GM12875 (cell line): ENCODE data around the gene TCF12.

Experiments used
- H3K4me3 ChIP-seq: one replicate; pipeline ENCODE4 v1.5.1; 2011; ENCODE audit warnings: low read depth, low read length, control low read depth
- TF ChIP-seq, protein P1 (sequence below): IDR thresholded peaks from 2 replicates; pipeline ENCODE4 v1.5.1; 2011; ENCODE audit warnings: low read depth, mild to moderate bottlenecking, control low read depth, inconsistent platforms, low read length, moderate library complexity, borderline replicate concordance; ENCODE audit not compliant: insufficient read depth

The TCF12 gene

DNA sequence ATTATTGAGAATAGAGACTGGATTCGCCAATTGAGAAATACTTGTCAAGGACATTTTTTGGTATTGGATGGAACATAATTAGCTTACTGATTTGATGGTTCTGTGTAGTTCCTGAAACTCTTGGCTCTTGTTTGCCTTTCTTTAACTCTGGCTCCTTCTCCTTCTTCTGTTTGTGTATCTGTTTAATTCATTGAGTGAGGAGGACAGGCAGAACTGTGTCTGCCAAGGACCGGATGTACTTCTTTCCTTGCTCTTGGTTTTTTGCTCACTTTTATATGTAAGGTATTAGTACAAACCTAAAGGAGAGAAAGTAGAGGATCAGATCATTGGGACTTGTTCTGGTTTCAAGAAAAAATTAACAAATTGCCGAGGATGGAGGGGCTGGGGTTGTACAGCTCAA is 48.9 kb downstream of the TCF12 start:
- TF ChIP-seq, protein P1, sequence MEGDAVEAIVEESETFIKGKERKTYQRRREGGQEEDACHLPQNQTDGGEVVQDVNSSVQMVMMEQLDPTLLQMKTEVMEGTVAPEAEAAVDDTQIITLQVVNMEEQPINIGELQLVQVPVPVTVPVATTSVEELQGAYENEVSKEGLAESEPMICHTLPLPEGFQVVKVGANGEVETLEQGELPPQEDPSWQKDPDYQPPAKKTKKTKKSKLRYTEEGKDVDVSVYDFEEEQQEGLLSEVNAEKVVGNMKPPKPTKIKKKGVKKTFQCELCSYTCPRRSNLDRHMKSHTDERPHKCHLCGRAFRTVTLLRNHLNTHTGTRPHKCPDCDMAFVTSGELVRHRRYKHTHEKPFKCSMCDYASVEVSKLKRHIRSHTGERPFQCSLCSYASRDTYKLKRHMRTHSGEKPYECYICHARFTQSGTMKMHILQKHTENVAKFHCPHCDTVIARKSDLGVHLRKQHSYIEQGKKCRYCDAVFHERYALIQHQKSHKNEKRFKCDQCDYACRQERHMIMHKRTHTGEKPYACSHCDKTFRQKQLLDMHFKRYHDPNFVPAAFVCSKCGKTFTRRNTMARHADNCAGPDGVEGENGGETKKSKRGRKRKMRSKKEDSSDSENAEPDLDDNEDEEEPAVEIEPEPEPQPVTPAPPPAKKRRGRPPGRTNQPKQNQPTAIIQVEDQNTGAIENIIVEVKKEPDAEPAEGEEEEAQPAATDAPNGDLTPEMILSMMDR = no peak
- no peak overlapping the region for H3K4me3 ChIP-seq

DNA sequence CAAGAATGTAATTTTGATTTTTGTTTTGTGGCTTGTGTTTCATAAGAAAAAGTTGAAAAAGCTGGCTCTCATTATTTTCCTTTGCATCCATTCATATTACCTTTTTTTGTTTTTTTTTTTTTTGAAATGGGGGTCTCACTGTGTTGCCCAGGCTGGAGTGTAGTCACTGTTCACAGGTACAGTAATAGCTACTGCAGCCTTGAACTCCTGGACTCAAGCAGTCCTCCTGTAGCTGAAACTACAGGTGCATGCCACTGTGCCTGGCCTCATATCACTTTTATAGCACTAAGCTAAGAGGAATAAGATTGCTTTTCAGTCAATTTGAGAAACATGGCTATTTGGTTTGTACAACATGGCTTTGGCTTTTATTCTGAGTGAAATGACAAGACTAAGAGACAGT is 49.8 kb downstream of the TCF12 start:
- TF ChIP-seq, protein P1 = no peak
- H3K4me3 ChIP-seq = no peak overlapping the region

DNA sequence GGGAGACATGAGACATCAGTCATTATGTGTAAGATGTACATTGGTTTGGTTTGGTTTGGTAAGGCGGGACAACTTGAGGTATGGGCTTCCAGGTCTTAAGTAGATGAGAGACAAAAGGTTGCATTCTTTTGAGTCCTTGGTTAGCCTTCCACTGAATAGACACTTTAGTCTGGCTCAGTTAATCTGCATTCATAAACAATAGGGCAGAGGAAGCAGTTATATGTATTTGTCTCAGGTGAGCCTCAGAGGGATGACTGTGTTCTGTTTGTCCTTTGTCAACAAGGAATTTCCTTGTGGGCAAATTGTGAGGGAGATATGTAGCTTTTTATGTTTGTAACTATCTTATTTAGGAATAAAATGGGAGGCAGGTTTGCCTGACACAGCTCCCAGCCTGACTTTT is 50.4 kb downstream of the TCF12 start:
- TF ChIP-seq, protein P1 = no peak

DNA sequence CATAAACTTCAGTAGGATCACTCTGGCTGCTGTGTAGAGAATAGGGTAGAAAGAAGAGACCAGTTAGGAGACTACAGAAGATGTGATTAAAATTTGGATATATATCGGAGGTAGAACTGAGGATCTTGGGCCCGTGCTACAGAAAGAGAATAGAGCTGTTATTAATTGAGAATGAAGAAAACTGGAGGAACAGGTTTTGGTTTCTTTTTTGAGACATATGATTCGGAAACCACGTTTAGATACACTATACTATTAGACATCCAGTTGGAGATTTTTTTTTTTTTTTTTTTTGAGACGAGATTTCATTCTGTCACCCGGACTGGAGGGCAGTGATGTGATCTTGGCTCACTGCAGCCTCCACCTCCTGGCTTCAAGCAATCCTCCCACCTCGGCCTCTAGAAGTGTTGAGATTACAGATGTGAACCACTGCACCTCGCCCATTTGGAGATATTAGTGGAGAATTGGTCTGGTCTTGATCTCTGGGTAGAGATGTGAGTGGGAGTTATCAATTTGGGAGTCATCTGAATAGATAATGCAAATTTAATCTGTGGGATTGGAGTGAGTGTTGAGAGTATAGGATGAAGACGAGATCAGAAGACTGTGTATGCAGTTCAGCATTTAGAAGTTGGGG is 50.9 kb downstream of the TCF12 start:
- TF ChIP-seq, protein P1 = no peak
- H3K4me3 ChIP-seq = no peak overlapping the region

More for the DNA sequence above, 50.4 kb downstream of the TCF12 start:
- no peak overlapping the region for H3K4me3 ChIP-seq

DNA sequence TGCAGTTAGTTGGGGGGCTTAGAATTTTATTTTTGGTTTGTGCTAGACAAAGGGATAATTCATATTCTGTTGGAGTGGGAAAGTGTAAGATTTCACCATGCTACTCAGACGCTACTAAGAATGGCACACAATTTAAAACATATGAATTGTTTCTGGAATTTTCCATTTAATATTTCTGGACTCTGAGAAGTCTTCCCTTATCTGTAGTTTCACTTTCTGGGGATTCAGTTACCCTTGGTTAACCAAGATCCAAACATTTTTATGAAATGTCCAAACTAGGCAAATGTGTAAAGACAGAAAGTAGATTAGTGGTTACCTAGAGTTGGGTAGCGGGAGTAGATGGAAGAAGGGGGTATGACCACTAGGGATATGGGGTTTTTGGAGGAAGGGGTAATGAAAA is 53.1 kb downstream of the TCF12 start:
- H3K4me3 ChIP-seq = no peak overlapping the region
- TF ChIP-seq, protein P1 = no peak

DNA sequence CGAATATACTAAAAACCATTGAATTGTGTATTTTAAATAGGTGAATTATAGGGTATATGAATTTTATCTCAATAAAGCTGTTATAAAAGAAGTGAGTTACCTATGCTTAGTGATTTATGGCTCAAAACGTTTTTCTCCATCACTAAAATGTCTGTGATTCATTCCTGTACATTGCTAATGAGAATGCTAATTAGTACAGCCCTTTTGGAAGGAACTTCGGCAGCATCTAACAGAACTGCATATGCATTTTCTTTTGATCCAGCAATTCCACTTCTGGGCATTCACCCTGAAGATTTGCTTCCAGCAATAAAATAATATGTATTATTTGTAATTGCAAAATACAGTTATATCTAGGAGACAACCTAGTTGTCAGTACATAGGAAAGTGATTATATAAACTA is 53.6 kb downstream of the TCF12 start:
- TF ChIP-seq, protein P1 = no peak
- H3K4me3 ChIP-seq = no peak overlapping the region

DNA sequence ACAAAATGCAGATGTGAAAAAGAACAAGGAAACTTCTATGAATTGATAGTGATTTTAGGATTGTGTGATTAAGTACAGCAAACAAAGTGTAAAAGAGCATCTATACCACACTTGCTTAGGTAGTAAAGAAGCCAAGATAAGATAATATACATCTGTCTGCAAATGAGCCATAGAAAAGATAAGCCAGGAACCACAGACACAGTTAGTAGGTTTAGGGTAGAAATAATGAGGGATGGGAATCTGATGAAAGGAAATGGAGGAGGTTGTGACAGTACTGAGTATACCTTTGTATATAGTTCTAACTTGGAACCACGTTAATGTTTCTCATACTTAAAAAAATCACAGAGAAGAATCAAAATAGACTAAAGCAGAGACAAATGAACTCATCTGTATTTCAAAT is 54.0 kb downstream of the TCF12 start:
- no peak overlapping the region for H3K4me3 ChIP-seq
- TF ChIP-seq, protein P1 = no peak
